Neural cell (in vitro differentiated cells): ENCODE results near the gene SYT5.

Experiments
- CTCF ChIP-seq: fragments of 450-650 bp; IDR thresholded peaks from 2 replicates; pipeline ENCODE4 v1.5.1; 2014; ENCODE audit warnings: antibody characterized with exemption, mild to moderate bottlenecking, moderate library complexity; ENCODE audit not compliant: poor library complexity, severe bottlenecking
- EP300 ChIP-seq: fragments of 450-650 bp; conservative IDR thresholded peaks from 2 replicates; pipeline ENCODE4 v1.6.1; 2014; ENCODE audit warnings: antibody characterized with exemption, mild to moderate bottlenecking, moderate library complexity; ENCODE audit not compliant: poor library complexity, severe bottlenecking
- POLR2AphosphoS5 ChIP-seq: IDR thresholded peaks from 2 replicates; pipeline ENCODE4 v1.6.1; 2012

- TF ChIP-seq CTCF (no peak), EP300 (no peak), POLR2AphosphoS5 (no peak)
Observed at GRCh38 chr19:55229145-55229788, 49.2 kb upstream of the SYT5 start.
